HepG2 (cell line): ENCODE results near the gene GRK5. TPM values are rescaled to one million over a fixed set of nuclear protein-coding genes. Genes with fewer than 3 reads are reported as not detected.

Source experiments
- ATAC-seq: fragments of 200-7000 bp; cut with Tn5 transposase; 3 replicates; pipeline ENCODE4 v1.9.1; 2020; ENCODE audit warnings: mild to moderate bottlenecking, moderate library complexity
- BruUV-seq: library from RNA; stranded (reverse); fragments of 400-500 nt; replicated peaks from 2 replicates; lab custom pipeline; 2021; lab: Mats Ljungman, UMichigan
- CTCF ChIA-PET: fragments of 300-600 bp; formaldehyde crosslinking; extraction: SDS; loops from one replicate; lab custom pipeline; 2021; ENCODE audit warnings: low total read pairs, inconsistent platforms, low intra/inter-chr PET ratio; lab: Yijun Ruan, JAX
- POLR2A ChIA-PET: fragments of 350-600 bp; sonication (Branson Sonifier 250); formaldehyde crosslinking; loops from one replicate; lab custom pipeline; 2020; ENCODE audit warnings: antibody characterized with exemption, inconsistent platforms; lab: Yijun Ruan, JAX
- DNase-seq: peaks from one replicate; pipeline ENCODE4 v3.0.0-alpha.2; 2015; ENCODE audit warnings: low spot score
- FAIRE-seq: peaks from 3 replicates; lab custom pipeline; 2011; peaks lifted over from hg19 to GRCh38; lab: Jason Lieb, UNC
- H2AFZ ChIP-seq: one replicate; pipeline ENCODE4 v1.6.1; 2011; ENCODE audit warnings: low read length, inconsistent platforms
- H3K27ac ChIP-seq: fragments of 300-600 bp; 3 replicates; pipeline ENCODE4 v1.8.0; 2011; ENCODE audit warnings: mixed run types, mild to moderate bottlenecking, mixed read lengths, low read length, inconsistent platforms; ENCODE audit not compliant: insufficient read depth; ENCODE audit errors: extremely low read length
- H3K27me3 ChIP-seq, 2 experiments: fragments of 200-600 bp in 1 of 2; 2 replicates in 1 of 2; 3 replicates in 1 of 2; pipeline versions ENCODE4 v1.6.0 to v1.8.0; 2011; ENCODE audit warnings: low read length in 2 of 2, mild to moderate bottlenecking in 2 of 2, moderate library complexity in 2 of 2, inconsistent platforms in 1 of 2; ENCODE audit not compliant: insufficient read depth in 2 of 2, control insufficient read depth in 1 of 2
- H3K36me3 ChIP-seq, 2 experiments: fragments of 200-600 bp in 1 of 2; replicated peaks in 1 of 2; 2 replicates in 1 of 2; 3 replicates in 1 of 2; pipeline versions ENCODE4 v1.5.1 to v1.8.0; 2011; ENCODE audit warnings: low read length in 2 of 2, inconsistent platforms in 1 of 2; ENCODE audit not compliant: insufficient read depth in 2 of 2, control insufficient read depth in 1 of 2
- H3K4me1 ChIP-seq: 2 replicates; pipeline ENCODE4 v1.5.1; 2012; ENCODE audit warnings: low read length, inconsistent platforms; ENCODE audit not compliant: insufficient read depth
- H3K4me2 ChIP-seq: 2 replicates; pipeline ENCODE4 v1.6.0; 2011; ENCODE audit warnings: low read depth, low read length, inconsistent platforms
- H3K4me3 ChIP-seq, 3 experiments: fragments of 200-600 bp in 1 of 3; sonication (generic), shearing (Covaris generic) in 1 of 3; replicated peaks in 1 of 3; 2 replicates each; pipeline ENCODE4 v1.5.1; 2011 to 2016; ENCODE audit warnings: low read length in 3 of 3, inconsistent platforms in 2 of 3, low read depth in 2 of 3, mild to moderate bottlenecking in 2 of 3, control low read depth in 1 of 3, mixed read lengths in 1 of 3; ENCODE audit not compliant: insufficient read depth in 1 of 3
- H3K79me2 ChIP-seq: one replicate; pipeline ENCODE4 v1.6.1; 2011; ENCODE audit warnings: low read length, inconsistent platforms; ENCODE audit not compliant: insufficient read depth
- H3K9ac ChIP-seq: 2 replicates; pipeline ENCODE4 v1.6.0; 2011; ENCODE audit warnings: mild to moderate bottlenecking, low read depth, low read length, inconsistent platforms; ENCODE audit not compliant: insufficient read depth
- H3K9me3 ChIP-seq: 2 replicates; pipeline ENCODE4 v1.5.1; 2012; ENCODE audit warnings: mild to moderate bottlenecking, low read length
- H4K20me1 ChIP-seq: 2 replicates; pipeline ENCODE4 v1.6.0; 2011; ENCODE audit warnings: inconsistent platforms, mild to moderate bottlenecking, low read length, moderate library complexity; ENCODE audit not compliant: insufficient read depth
- ARID4A ChIP-seq: sonication (generic); formaldehyde crosslinking; IDR thresholded peaks from 2 replicates; pipeline ENCODE4 v1.5.0; 2020; ENCODE audit warnings: mild to moderate bottlenecking, missing genetic modification reagents, borderline replicate concordance
- BCLAF1 ChIP-seq: fragments of 450-650 bp; IDR thresholded peaks from 2 replicates; pipeline ENCODE4 v1.6.1; 2017; ENCODE audit warnings: mild to moderate bottlenecking
- MXI1 ChIP-seq: IDR thresholded peaks from 3 replicates; pipeline ENCODE4 v1.6.1; 2012; ENCODE audit warnings: low read depth, low read length, inconsistent platforms, borderline replicate concordance
- NFYB ChIP-seq: sonication (generic); formaldehyde crosslinking; IDR thresholded peaks from 2 replicates; pipeline ENCODE4 v1.4.0; 2020; ENCODE audit warnings: missing genetic modification reagents
- ZNF326 ChIP-seq: sonication (generic); formaldehyde crosslinking; IDR thresholded peaks from 2 replicates; pipeline ENCODE4 v1.4.0; 2020; ENCODE audit warnings: missing genetic modification reagents, borderline replicate concordance
- ZNF431 ChIP-seq: sonication (generic); formaldehyde crosslinking; IDR thresholded peaks from 2 replicates; pipeline ENCODE4 v1.9.0; 2022; ENCODE audit warnings: missing genetic modification reagents, low read depth, mild to moderate bottlenecking, borderline replicate concordance
- ZNF530 ChIP-seq: sonication (generic); formaldehyde crosslinking; IDR thresholded peaks from 2 replicates; pipeline ENCODE4 v1.5.0; 2020; ENCODE audit warnings: low read depth, mild to moderate bottlenecking, missing genetic modification reagents
- WGBS: methylation state at CpG from one replicate; pipeline ENCODE4 v1.1.6; 2017; ENCODE audit warnings: low lambda C conversion rate; 5-methylcytosine and 5-hydroxymethylcytosine counted together
- in situ Hi-C: cut with HindIII; loops from 2 replicates; pipeline ENCODE4 v1.10.0; 2017; ENCODE audit warnings: low pct_unique_long_range_greater_than_20kb; ENCODE audit not compliant: extremely low pct_ligation_motif_present
- intact Hi-C: fragments of 100-400 bp; cut with micrococcal nuclease; formaldehyde crosslinking; loops from one replicate; pipeline ENCODE4 v1.10.0; 2022; ENCODE audit not compliant: unreplicated experiment
- polyA plus RNA-seq, 8 experiments: library from polyadenylated mRNA; depleted of rRNA in 3 of 8; stranded (reverse) in 7 of 8; unstranded in 1 of 8; fragments of >200 nt; fragmentation: Illumina TruSeq in 4 of 8; extraction: Trizol in 4 of 8; gene quantifications; 2 replicates each; pipeline versions ENCODE4 v1.2.1 to v1.2.3, GENCODE V29; 2011 to 2016; ENCODE audit warnings: low read depth in 4 of 8, missing spikeins in 1 of 8, mixed read lengths in 1 of 8; ENCODE audit not compliant: insufficient read depth in 1 of 8
- total RNA-seq, 5 experiments: library from RNA; depleted of rRNA; stranded (reverse); fragments of >200 nt; fragmentation: Illumina TruSeq; extraction: Trizol; gene quantifications; 2 replicates each; pipeline ENCODE4 v1.2.3, GENCODE V29; 2016; ENCODE audit warnings: low read depth in 1 of 5

Gene GRK5
- total and polyA plus RNA-seq, 2 of the 13 experiments (the other 11 are each of a cell fraction or from before 2014, with no cell fraction given) = 10.4 to 12.6 TPM

- H3K9ac ChIP-seq = no peak overlapping the region
- H3K9me3 ChIP-seq = no peaks in the 10 kb centered on the region
- TF ChIP-seq BCLAF1 = no peak
- ATAC-seq = no peak
- H3K79me2 ChIP-seq = no peaks in the 10 kb centered on the region
- POLR2A ChIA-PET = interaction anchor here (1.0 kb wide), 1 partner anchor 215 kb away, joined by 3 read pairs; no protein-coding TSS in a partner anchor
- no peaks in the 10 kb centered on the region for H4K20me1 ChIP-seq
- CTCF ChIA-PET = no interaction called here
- in situ Hi-C loops (no loop called here), intact Hi-C loops (no loop called here)
- BruUV-seq = no TSS peak
- H3K27ac ChIP-seq = peak overlapping the region; percentile 38
- H3K27me3 ChIP-seq = no peaks in the 10 kb centered on the region
- H3K4me2 ChIP-seq = peak overlapping the region; percentile 33
- H2AFZ ChIP-seq = no peak overlapping the region
- H3K4me3 ChIP-seq = no peak overlapping the region
- H3K36me3 ChIP-seq = no peaks in the 10 kb centered on the region
- H3K4me1 ChIP-seq = peaks cover 37% of the 10 kb centered on the region
- DNase-seq = no peak
- FAIRE-seq = no peak
- 84% methylated on average over 9 of the region's 10 CpGs for WGBS
Measured at GRCh38 chr10:119414081-119414611, 206.8 kb downstream of the GRK5 start.

GRCh38 chr10:119415121-119415520 lies 207.8 kb downstream of the GRK5 start:
- Histone ChIP-seq H3K36me3 (no peaks in the 10 kb centered on the region), H3K27me3 (no peaks in the 10 kb centered on the region), H3K9me3 (no peaks in the 10 kb centered on the region), H3K79me2 (no peaks in the 10 kb centered on the region), H4K20me1 (no peaks in the 10 kb centered on the region), H3K27ac (no peak overlapping the region), H3K4me2 (no peak overlapping the region), H3K4me1 (peaks cover 27% of the 10 kb centered on the region), H3K9ac (no peak overlapping the region), H3K4me3 (no peak overlapping the region), H2AFZ (no peak overlapping the region)
- ChIA-PET CTCF (no interaction called here), POLR2A (no interaction called here)
- DNase-seq = no peak
- 88% methylated on average over 6 of the region's 6 CpGs for WGBS
- in situ Hi-C loops = loop anchor here (5.0 kb wide), 1 partner anchor 218 kb away; no protein-coding TSS in a partner anchor
- no TSS peak for BruUV-seq
- FAIRE-seq = no peak
- no peak for ATAC-seq
- intact Hi-C loops = no loop called here
- TF ChIP-seq ZNF326 (CRISPR knock-in tag) (no peak), NFYB (CRISPR knock-in tag) (no peak), ARID4A (CRISPR knock-in tag) (no peak), ZNF530 (CRISPR knock-in tag) (no peak), ZNF431 (CRISPR knock-in tag) (no peak), MXI1 (no peak)
